RWPE2 (cell line): Measurements from ENCODE around the gene SLC25A6.

Experiments
- ATAC-seq: fragments of 200-7000 bp; cut with Tn5 transposase; 3 replicates; pipeline ENCODE4 v1.9.1; 2021; ENCODE audit warnings: low read depth
- DNase-seq: peaks from one replicate; pipeline ENCODE4 v3.0.0-alpha.2; 2020; ENCODE audit warnings: low spot score
- H3K27ac ChIP-seq: fragments of 450-650 bp; 2 replicates; pipeline ENCODE4 v1.5.1; 2017; ENCODE audit warnings: mild to moderate bottlenecking; ENCODE audit not compliant: poor library complexity, severe bottlenecking
- H3K27me3 ChIP-seq: fragments of 250-450 bp; sonication (Bioruptor Pico); 2 replicates; pipeline ENCODE4 v1.5.1; 2021; ENCODE audit warnings: mild to moderate bottlenecking, moderate library complexity; ENCODE audit not compliant: insufficient read depth, poor library complexity, severe bottlenecking
- H3K36me3 ChIP-seq: fragments of 250-450 bp; sonication (Bioruptor Pico); 2 replicates; pipeline ENCODE4 v1.5.1; 2020; ENCODE audit warnings: low read depth, mild to moderate bottlenecking, moderate library complexity
- H3K4me1 ChIP-seq: fragments of 250-450 bp; sonication (Bioruptor Pico); 2 replicates; pipeline ENCODE4 v1.5.1; 2021; ENCODE audit warnings: mild to moderate bottlenecking, moderate library complexity; ENCODE audit not compliant: insufficient read depth, poor library complexity, severe bottlenecking
- H3K4me3 ChIP-seq: fragments of 250-450 bp; sonication (Bioruptor Pico); 2 replicates; pipeline ENCODE4 v1.5.1; 2021; ENCODE audit warnings: mild to moderate bottlenecking, moderate library complexity; ENCODE audit not compliant: severe bottlenecking
- H3K9me3 ChIP-seq: fragments of 250-450 bp; sonication (Bioruptor Pico); 2 replicates; pipeline ENCODE4 v1.5.1; 2021; ENCODE audit warnings: mild to moderate bottlenecking, moderate library complexity; ENCODE audit not compliant: severe bottlenecking
- TF ChIP-seq, protein P1 (sequence below): fragments of 450-650 bp; IDR thresholded peaks from one replicate; pipeline ENCODE4 v1.5.1; 2017; ENCODE audit warnings: mild to moderate bottlenecking, moderate library complexity; ENCODE audit not compliant: poor library complexity, severe bottlenecking

SLC25A6 gene

GRCh38 chrX:1394731-1395501 lies 3.0 kb upstream of the SLC25A6 start:
- H3K4me1 ChIP-seq = no peaks in the 10 kb centered on the region
- no peak overlapping the region for H3K4me3 ChIP-seq
- H3K9me3 ChIP-seq = no peaks in the 10 kb centered on the region
- H3K36me3 ChIP-seq = peaks cover 37% of the 10 kb centered on the region
- TF ChIP-seq, protein P1, sequence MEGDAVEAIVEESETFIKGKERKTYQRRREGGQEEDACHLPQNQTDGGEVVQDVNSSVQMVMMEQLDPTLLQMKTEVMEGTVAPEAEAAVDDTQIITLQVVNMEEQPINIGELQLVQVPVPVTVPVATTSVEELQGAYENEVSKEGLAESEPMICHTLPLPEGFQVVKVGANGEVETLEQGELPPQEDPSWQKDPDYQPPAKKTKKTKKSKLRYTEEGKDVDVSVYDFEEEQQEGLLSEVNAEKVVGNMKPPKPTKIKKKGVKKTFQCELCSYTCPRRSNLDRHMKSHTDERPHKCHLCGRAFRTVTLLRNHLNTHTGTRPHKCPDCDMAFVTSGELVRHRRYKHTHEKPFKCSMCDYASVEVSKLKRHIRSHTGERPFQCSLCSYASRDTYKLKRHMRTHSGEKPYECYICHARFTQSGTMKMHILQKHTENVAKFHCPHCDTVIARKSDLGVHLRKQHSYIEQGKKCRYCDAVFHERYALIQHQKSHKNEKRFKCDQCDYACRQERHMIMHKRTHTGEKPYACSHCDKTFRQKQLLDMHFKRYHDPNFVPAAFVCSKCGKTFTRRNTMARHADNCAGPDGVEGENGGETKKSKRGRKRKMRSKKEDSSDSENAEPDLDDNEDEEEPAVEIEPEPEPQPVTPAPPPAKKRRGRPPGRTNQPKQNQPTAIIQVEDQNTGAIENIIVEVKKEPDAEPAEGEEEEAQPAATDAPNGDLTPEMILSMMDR = no peak
- ATAC-seq (no peak), DNase-seq (peak; percentile 67)
- H3K27me3 ChIP-seq = no peaks in the 10 kb centered on the region
- no peak overlapping the region for H3K27ac ChIP-seq

- Histone ChIP-seq H3K4me3 (no peak overlapping the region), H3K27me3 (no peaks in the 10 kb centered on the region), H3K27ac (peak overlapping the region; percentile 91), H3K9me3 (no peaks in the 10 kb centered on the region), H3K4me1 (no peaks in the 10 kb centered on the region), H3K36me3 (peaks cover 44% of the 10 kb centered on the region)
- TF ChIP-seq, protein P1 = no peak
- no peak for ATAC-seq
- DNase-seq = no peak
Measured at GRCh38 chrX:1393871-1394615, 2.1 kb upstream of the SLC25A6 start.

DNA sequence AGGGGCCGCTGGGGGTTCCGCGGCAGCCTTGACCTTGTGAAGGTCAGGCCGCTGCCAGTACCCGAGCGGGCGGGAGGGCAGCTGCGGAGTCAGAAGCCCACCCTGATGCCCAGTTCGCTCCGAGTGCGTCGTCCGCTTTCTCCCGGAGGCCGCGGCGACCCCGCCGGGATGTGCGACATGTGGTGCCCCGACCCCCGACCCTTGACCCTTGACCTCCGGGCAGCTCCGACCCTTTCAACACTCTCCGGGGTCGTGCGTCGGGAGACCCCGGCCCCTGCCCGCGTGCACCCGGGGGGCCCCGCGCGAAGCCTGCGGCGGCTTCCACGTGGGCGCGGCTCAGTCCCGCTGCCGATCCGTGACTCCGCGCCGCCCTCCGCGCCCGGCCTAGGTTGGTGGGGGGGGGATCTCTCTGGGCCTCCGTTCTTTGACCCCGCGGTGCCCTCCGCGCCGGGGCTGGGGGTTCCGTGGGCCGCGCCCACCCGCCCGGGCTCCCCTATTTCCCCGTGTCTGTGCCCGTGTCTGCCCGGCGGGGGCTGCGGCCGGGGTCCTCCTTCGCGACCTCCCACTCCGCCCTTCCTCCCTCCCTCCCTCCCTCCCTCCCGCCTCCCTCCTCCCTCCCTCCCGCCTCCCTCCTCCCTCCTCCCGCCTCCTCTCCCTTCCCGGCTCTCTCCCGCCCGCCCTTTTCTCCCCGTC lies 609 bp upstream of the SLC25A6 start:
- ATAC-seq = peak; percentile 48
- Histone ChIP-seq H3K9me3 (no peaks in the 10 kb centered on the region), H3K27me3 (no peaks in the 10 kb centered on the region), H3K4me1 (no peaks in the 10 kb centered on the region), H3K4me3 (peak overlapping the region; percentile 90), H3K36me3 (peaks cover 54% of the 10 kb centered on the region), H3K27ac (peak overlapping the region; percentile 91)
- peak; percentile 87 for DNase-seq
- TF ChIP-seq, protein P1 = no peak

DNA sequence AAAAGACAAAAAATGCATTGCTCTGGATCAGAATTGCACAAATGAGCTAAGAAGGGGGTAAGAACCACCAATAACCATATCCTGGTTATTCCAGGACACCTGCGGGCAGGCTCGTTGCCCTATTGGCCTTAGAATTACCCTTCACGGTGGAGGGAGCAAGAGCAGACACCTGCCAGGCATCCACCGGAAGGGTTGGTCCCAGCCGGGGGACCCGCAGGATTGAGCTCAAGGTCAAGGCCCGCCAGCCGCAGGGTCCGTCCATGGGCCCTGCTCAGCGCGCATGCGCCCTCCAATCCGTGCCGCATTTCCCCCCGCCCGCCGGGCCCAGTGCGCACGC lies 575 bp downstream of the SLC25A6 start:
- peaks cover 59% of the 10 kb centered on the region for H3K36me3 ChIP-seq

More for the DNA sequence above, 575 bp downstream of the SLC25A6 start:
- H3K27me3 ChIP-seq = no peaks in the 10 kb centered on the region
- H3K9me3 ChIP-seq = no peaks in the 10 kb centered on the region
- H3K4me3 ChIP-seq = peak overlapping the region; percentile 90
- no peaks in the 10 kb centered on the region for H3K4me1 ChIP-seq
- DNase-seq (no peak), ATAC-seq (no peak; the same call in 2 of the 3 replicates)
- TF ChIP-seq, protein P1 = no peak
- H3K27ac ChIP-seq = peak overlapping the region; percentile 91
